Measurements from ENCODE around the gene SEPTIN1.

The SEPTIN1 gene

DNA sequence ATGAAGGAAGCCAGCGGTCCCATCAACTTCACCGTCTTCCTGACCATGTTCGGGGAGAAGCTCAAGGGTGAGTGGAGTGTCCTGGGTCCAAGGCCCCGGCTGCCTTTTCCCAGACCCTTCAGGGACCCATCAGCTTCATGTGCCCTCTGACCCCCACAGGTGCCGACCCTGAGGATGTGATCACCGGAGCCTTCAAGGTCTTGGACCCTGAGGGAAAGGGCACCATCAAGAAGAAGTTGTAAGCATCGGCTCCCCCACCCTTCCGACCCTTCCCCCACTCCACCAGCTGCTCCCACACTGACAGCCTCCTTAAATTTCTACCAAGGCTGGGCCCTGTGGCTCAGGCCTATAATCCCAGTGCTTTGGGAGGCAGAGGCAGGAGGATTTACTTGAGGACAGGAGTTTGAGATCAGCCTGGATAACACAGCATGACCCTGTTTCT is 5.9 kb downstream of the SEPTIN1 start:
- TF ChIP-seq ZNF274 (IDR thresholded peaks at IDR 0.05; ENCODE audit: low read depth, low read length) = no peak
- no peak overlapping the region for H3K4me3 ChIP-seq (ENCODE audit: low read length)

GRCh38 chr16:30375864-30376263 is 6.5 kb downstream of the SEPTIN1 start:
- no peak overlapping the region for H3K4me3 ChIP-seq (ENCODE audit: low read length)

DNA sequence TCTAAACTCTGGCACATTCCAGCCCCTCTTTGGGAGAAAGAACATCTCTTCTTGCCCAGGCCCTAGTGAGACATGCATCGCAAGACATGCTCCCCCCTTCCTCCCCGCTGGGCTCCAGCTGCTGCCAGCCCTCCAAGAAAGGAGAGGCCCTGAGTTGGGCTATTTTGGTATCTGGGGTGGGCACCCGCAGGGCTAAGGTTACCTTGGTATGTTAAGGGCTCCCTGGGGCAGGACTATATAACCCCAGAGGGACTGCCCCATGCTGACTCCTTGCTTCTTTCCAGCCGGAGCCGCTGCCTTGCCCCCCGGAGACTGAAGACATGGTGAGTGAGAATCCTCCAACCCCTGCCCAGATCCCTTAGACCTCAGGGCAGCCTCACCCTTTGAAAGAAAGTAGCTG is 7.8 kb downstream of the SEPTIN1 start, which contains the start of gene MYL11:
MYL11 (plus strand) TSS at position 265 of the 400 bp plus-strand sequence; CDS start at position 321, 56 bp downstream.
- no peak for TF ChIP-seq ZNF274 (IDR thresholded peaks at IDR 0.05; ENCODE audit: low read depth, low read length)
- H3K4me3 ChIP-seq (ENCODE audit: low read length) = no peak within 1 kb of the TSS

More at GRCh38 chr16:30375864-30376263, 6.5 kb downstream of the SEPTIN1 start:
- TF ChIP-seq ZNF274 (IDR thresholded peaks at IDR 0.05; ENCODE audit: low read depth, low read length) = no peak

DNA sequence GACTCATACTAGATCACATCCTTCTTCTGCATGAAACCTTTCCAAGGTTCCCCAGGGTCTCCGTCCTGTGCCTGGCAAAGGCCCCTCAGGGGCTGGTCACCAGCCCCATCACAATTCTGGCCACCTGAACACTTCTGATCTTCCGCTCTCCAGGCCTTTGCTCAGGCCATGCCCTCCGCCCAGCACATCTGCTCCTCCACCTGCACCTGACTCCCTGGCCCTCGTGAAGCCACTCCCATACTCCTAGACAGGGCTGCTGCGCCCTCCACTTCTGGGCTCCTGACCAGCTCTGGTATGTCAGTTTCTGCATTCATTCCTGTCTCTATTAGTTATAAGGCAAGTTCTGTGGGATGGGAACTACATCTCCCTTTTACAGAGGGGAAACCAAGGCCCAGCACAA is 9.6 kb downstream of the SEPTIN1 start:
- H3K4me3 ChIP-seq (ENCODE audit: low read length) = no peak overlapping the region
- TF ChIP-seq ZNF274 (IDR thresholded peaks at IDR 0.05; ENCODE audit: low read depth, low read length) = no peak

DNA sequence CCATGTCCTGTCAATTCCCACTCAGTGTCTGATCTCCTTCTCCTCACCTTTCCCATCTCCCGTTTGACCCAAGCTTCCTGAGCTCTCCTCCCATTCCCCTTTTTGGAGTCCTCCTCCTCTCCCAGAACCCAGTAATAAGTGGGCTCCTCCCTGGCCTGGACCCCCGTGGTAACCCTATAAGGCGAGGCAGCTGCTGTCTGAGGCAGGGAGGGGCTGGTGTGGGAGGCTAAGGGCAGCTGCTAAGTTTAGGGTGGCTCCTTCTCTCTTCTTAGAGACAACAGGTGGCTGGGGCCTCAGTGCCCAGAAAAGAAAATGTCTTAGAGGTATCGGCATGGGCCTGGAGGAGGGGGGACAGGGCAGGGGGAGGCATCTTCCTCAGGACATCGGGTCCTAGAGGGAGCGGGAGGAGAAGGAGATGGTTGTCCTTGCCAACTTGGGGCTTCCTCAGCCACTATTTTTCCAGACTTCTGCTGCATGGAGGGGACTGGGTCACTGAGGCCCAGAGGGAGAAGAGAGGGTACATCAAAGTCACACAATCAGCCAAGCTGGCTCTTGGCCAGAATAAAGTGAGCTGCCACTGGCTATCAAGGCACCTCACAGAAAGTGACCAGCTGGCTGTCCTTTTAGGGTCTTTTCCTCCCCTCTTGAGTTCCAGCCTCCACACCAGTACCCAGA is 10.2 kb downstream of the SEPTIN1 start:
- H3K4me3 ChIP-seq (ENCODE audit: low read length) = no peak overlapping the region
- no peak for TF ChIP-seq ZNF274 (IDR thresholded peaks at IDR 0.05; ENCODE audit: low read depth, low read length)

DNA sequence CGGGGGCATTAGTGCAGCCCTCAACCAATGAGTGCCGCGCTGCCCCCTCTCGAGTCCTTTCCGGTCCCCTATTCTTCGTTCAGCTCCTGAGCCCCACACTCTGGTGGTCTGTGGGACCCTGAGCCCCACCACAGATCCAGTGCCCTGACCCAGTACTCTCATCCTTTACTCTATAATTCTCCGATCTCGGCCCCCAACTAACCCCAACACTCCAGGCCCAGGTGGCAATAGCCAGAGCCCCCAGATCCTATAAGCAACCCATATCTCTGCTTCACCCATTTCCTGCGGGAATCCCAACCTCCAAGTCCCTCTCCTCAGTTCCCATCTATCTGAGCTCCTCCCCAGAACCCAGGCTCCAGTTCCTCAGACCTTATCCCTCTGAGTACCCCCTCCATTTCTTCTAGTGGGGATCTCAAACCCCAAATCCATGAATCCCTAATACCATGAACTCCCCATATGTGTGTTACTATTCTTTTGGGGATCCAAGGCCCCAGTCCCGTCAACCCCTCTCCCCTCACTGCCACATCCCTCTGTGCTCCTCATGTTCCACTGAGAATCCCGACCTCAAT is 11.0 kb downstream of the SEPTIN1 start:
- peak overlapping the region; percentile 51; the same call in 1 of the 2 replicates for H3K4me3 ChIP-seq (ENCODE audit: low read length)
- no peak for TF ChIP-seq ZNF274 (IDR thresholded peaks at IDR 0.05; ENCODE audit: low read depth, low read length)

DNA sequence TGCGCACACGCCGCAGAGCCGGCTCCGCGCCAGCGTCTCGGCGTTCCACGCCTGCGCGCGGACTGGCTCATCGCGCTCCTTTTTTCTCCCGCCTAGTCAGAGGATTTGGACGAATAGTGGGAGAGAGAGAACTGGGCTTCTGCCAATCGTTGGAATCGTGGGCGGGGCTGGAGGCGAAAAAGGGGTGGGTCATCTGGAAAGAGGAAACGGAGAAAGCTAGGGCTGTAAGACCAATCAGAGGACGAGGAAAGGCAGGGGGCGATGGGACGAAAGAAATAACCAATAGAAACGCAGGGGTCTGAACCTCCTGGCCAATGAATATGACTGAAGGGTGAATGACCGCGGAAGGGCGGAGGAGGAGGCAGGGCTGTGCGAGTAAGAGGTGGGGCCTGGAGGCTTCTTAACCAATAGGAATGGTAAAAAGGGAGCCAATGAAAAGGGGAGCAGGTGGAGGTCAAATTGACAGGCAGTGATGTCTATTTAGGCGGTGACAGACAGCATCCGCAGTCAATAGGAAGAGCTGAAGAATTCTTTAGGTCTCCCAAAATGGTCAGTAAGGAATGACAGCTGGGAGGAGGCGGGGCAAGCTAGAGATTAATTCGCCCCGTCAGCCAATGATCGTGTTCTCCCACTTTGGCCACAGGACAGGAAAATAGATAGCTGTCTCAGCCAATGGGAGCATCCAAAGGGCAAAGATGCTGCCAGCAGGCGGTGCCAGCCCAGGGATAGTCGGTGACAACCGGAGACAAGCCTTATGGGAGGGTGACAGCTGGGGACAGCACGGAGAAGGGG is 11.7 kb downstream of the SEPTIN1 start, which contains the start of gene TBC1D10B:
TBC1D10B (minus strand) TSS at position 39 of the 792 bp plus-strand sequence. CDS start 311 bp downstream, outside the sequence.
- TF ChIP-seq ZNF274 (IDR thresholded peaks at IDR 0.05; ENCODE audit: low read depth, low read length) = no peak
- peak within 1 kb of the TSS; percentile 65 for H3K4me3 ChIP-seq (ENCODE audit: low read length)

DNA sequence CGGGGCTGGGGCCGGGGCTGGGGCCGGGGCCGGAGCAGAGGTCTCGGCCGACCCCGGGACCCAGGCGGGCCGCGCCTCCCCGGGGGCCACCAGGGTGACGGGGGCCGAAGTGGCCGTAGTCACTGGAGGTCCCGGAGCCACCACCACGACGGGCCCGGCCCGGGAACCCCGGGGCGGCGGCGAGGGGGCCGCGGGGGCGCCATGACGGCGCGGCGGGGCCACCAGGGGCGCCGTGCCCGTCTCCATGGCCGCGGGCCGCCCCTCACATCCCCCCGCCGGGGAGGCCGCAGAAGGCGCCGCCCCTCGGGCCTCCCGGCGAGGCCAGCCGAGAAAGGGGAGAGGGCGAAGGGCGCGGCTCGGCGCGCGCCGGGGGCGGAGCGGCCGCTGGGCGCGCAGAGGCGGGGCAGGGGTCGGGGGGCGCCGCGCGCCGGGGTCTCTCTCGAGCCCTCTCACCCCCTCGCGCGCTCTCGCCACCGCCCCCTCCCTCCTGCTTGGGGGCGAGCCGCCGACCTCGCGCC is 12.4 kb downstream of the SEPTIN1 start:
- TF ChIP-seq ZNF274 (IDR thresholded peaks at IDR 0.05; ENCODE audit: low read depth, low read length) = no peak
- peak overlapping the region; percentile 65 for H3K4me3 ChIP-seq (ENCODE audit: low read length)

DNA sequence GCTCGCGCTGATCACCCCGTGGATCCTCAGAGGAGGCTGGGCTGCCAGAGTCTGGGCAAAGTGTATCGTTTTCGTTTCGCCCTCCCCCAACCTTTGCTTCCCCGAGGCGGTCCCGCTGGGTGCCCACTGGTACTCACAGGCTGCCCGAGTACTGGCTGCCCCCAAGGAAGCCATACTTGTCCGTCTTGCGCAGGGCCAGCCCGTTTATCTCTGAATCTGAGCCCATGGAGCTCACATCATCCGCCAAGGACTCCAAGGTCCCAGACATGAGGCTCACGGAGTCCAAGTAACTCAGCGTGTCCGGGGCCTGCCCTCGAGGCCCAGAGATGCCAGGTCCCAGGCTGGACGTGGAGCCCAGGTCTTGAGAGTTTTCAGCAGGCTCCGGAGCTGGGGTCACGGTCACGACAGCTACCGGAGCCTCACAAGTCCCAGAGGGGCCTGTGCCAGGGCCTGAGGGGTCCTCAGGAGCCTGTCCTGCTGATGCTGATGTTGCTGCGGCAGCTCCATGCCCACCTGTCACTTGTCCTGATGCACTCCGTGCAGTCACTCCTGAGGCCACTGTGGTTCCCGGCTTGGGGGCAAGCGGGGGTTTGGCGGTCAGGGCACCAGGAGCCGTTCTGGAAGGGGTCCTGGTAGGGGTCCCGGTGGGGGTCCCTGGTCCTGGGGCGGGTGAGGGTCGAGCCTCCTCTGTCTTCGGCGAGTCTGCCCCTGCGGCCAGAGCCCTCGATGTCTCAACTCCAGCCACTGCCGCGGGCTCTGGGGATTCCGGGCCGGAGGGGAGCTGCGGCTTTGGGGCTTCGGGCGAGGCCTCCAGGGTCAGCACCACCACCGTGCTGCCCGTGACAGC is 13.0 kb downstream of the SEPTIN1 start:
- no peak for TF ChIP-seq ZNF274 (IDR thresholded peaks at IDR 0.05; ENCODE audit: low read depth, low read length)
- peak overlapping the region; percentile 65 for H3K4me3 ChIP-seq (ENCODE audit: low read length)

- H3K4me3 ChIP-seq (ENCODE audit: low read length) = peak overlapping the region; percentile 65
- no peak for TF ChIP-seq ZNF274 (IDR thresholded peaks at IDR 0.05; ENCODE audit: low read depth, low read length)
Observed at GRCh38 chr16:30368792-30369090, 13.6 kb downstream of the SEPTIN1 start.

DNA sequence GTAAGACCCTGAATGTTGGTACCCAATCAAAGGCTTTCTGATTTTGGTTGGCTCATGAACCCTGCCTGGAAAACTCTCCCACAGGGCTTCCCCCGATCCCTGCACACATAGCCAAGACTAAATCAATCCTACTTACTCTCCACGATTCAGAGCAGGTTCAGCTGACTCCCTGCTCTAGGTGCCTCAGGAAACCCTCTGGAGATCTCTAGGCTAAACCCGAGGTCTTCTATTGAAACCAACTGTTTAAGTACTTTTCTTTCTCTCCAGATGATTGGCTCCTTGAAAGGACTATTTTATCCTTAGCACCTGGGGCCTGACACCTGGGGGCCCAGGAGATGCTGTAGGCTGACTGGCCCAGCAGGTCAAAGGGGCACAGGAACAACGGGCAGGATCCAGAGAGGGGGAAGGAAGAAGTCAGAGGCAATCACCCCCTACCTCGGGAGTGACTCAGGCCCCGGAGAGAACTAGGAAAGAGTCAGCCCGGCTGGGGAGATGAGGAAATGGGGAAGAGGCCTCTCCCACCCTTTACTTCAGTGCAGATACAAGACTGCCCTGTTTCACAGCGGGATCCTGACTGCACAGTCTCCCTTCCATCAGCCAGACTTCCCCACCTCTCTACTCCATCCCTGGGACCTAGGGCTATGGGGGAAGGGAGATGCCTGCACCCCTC is 14.1 kb downstream of the SEPTIN1 start:
- H3K4me3 ChIP-seq (ENCODE audit: low read length) = peak overlapping the region; percentile 65
- TF ChIP-seq ZNF274 (IDR thresholded peaks at IDR 0.05; ENCODE audit: low read depth, low read length) = no peak

DNA sequence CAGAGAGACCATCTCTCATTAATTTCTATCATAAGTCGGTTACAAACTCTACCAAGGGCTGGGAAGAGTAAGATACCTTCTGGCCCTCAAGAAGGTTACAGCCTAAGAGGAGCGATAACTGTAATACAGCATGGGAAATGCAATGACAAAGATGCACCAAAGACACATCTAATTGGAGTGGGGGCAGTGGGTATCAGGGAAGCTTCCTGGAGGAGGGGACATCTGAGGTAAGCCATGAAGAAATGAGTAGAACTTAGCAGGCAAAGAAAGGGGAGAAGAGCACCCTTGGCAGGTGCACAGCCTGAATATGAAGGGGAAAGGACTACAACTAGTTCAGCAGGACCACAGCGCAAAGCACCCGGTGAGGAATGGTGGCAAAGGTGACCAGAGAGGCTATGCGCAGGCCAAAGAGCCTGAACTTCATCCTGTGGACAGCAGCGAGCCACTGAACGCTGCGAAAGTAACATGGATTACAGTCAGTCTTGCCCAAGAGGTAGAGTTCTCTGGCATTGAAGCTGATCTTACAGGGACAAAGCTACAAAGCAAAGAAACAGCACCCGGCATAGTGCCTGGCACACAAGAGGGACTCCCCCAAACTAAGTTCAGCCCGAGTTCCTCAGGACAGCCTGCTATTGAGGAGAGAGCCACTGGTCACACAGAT is 14.9 kb downstream of the SEPTIN1 start:
- TF ChIP-seq ZNF274 (IDR thresholded peaks at IDR 0.05; ENCODE audit: low read depth, low read length) = no peak

DNA sequence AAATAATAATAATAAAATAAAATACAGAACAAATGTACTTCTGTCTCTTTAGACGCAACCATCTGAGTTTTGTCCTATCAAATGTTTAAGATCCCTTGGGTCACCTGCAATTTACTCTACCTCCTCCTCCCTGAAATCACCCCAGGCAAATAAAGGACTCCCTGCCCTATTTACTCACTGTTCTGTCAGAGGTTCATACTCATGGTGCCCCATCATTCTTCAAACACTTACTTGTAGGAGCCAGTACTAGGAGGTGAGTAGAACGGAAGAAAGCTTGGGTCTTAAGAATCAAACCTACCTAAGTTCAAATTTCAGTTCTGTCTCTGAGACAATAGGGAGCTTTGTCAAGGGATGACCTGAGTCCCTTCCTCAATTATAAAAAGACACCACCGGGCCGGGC is 15.8 kb downstream of the SEPTIN1 start:
- H3K4me3 ChIP-seq (ENCODE audit: low read length) = no peak overlapping the region
- TF ChIP-seq ZNF274 (IDR thresholded peaks at IDR 0.05; ENCODE audit: low read depth, low read length) = no peak

More for the DNA sequence above, 14.9 kb downstream of the SEPTIN1 start:
- peak overlapping the region; percentile 65 for H3K4me3 ChIP-seq (ENCODE audit: low read length)

All from GM08714 (cell line).